ENCODE measurements around the gene GAB2. TPM values are rescaled to one million over a fixed set of nuclear protein-coding genes. Genes with fewer than 3 reads are reported as not detected.

The GAB2 gene
- total and polyA plus RNA-seq, 2 of the 4 experiments (the other 2 are of a cell fraction) = 3.3 to 5.9 TPM

- H2AK9ac ChIP-seq (replicated peaks; ENCODE audit: low read depth, low read length, poor library complexity) = no peak overlapping the region
- no peak overlapping the region for H2BK20ac ChIP-seq (ENCODE audit: low read depth, low read length)
- H3K4me2 ChIP-seq (ENCODE audit: low read depth, low read length) = no peak overlapping the region
- DNase-seq (no peak), ATAC-seq (ENCODE audit: low read depth) (no peak)
- H3K9ac ChIP-seq (ENCODE audit: low read depth, low read length) = no peak overlapping the region
- no peaks in the 10 kb centered on the region for H3K27me3 ChIP-seq (ENCODE audit: control insufficient read depth, insufficient read depth, low read length)
- TF ChIP-seq CEBPB (IDR thresholded peaks at IDR 0.05; ENCODE audit: low read depth, low read length) (no peak), SMC3 (IDR thresholded peaks at IDR 0.05; ENCODE audit: low read depth, low read length) (no peak), FOS (IDR thresholded peaks at IDR 0.05; ENCODE audit: low read depth, low read length) (no peak), CHD1 (IDR thresholded peaks at IDR 0.05; ENCODE audit: low read depth, low read length) (no peak), POLR2A (IDR thresholded peaks at IDR 0.05; ENCODE audit: low read depth, low read length) (no peak), USF2 (IDR thresholded peaks at IDR 0.05; ENCODE audit: low read depth, low read length) (no peak), MAZ (IDR thresholded peaks at IDR 0.05; ENCODE audit: borderline replicate concordance, low read depth, low read length) (no peak), NFE2L2 (IDR thresholded peaks at IDR 0.05; ENCODE audit: low read depth, low read length) (no peak), BHLHE40 (IDR thresholded peaks at IDR 0.05; ENCODE audit: low read depth, low read length) (no peak), CTCF (conservative IDR thresholded peaks at IDR 0.05; ENCODE audit: low read depth, low read length) (no peak), MXI1 (IDR thresholded peaks at IDR 0.05; ENCODE audit: borderline replicate concordance, low read depth, low read length) (no peak)
- no peaks in the 10 kb centered on the region for H3K36me3 ChIP-seq (ENCODE audit: control insufficient read depth, insufficient read depth, low read length)
- no peak overlapping the region for H3K56ac ChIP-seq (ENCODE audit: extremely low read depth, insufficient read depth, low read length)
- H2BK15ac ChIP-seq (ENCODE audit: low read depth, low read length) = no peak overlapping the region
- no peak overlapping the region for H3K18ac ChIP-seq (ENCODE audit: low read depth, low read length)
- H2BK5ac ChIP-seq (ENCODE audit: low read depth, low read length, poor library complexity, severe bottlenecking) = no peak overlapping the region
- H3K27ac ChIP-seq (ENCODE audit: insufficient read depth, low read length) = no peak overlapping the region
- no peak overlapping the region for H3K23ac ChIP-seq (ENCODE audit: low read depth, low read length)
- ChIA-PET CTCF (interaction anchor here (0.7 to 1.0 kb wide), 2 partner anchors 20 to 268 kb away, joined by 3 to 4 read pairs; no protein-coding TSS in a partner anchor), POLR2A (ENCODE audit: unreplicated experiment) (interaction anchor here (0.7 kb wide), 1 partner anchor 21 kb away, joined by 6 read pairs; no protein-coding TSS in a partner anchor)
- no peak overlapping the region for H2BK120ac ChIP-seq (ENCODE audit: low read depth, low read length)
- in situ Hi-C loops (cut with MboI; ENCODE audit: low sequenced_read_pairs) (no loop called here), intact Hi-C loops (cut with micrococcal nuclease) (no loop called here), dilution Hi-C loops (cut with HindIII; ENCODE audit: low sequenced_read_pairs, unreplicated experiment) (no loop called here)
- no peak overlapping the region for H3K14ac ChIP-seq (replicated peaks; ENCODE audit: low read depth, low read length)
- no peak overlapping the region for H2AFZ ChIP-seq (replicated peaks; ENCODE audit: low read length, poor library complexity)
- BruUV-seq (replicated peaks) = no TSS peak
- H3K4me1 ChIP-seq (ENCODE audit: control insufficient read depth, insufficient read depth, low read length) = no peaks in the 10 kb centered on the region
- no peaks in the 10 kb centered on the region; the same call in 1 of the 2 replicates for H4K20me1 ChIP-seq (ENCODE audit: insufficient read depth, low read length)
- H4K91ac ChIP-seq (ENCODE audit: insufficient read depth, low read depth, low read length) = no peak overlapping the region
- H4K5ac ChIP-seq (ENCODE audit: low read depth, low read length) = no peak overlapping the region
- H2AK5ac ChIP-seq (ENCODE audit: low read depth, low read length) = no peak overlapping the region
- H3K9me3 ChIP-seq (ENCODE audit: control insufficient read depth, insufficient read depth, low read length) = no peaks in the 10 kb centered on the region
- H3K79me1 ChIP-seq (ENCODE audit: low read depth in 1 of 2, low read length in 2 of 2) = peaks cover 4 to 9% of the 10 kb centered on the region in 2 experiments; a peak in 3 of 4 replicates
- no peak overlapping the region for H3K4ac ChIP-seq (ENCODE audit: low read depth, low read length)
- H3K4me3 ChIP-seq (ENCODE audit: insufficient read depth, low read depth, low read length) = no peak overlapping the region
- WGBS, 2 experiments (ENCODE audit: extremely low coverage in 2 of 2, insufficient read length in 1 of 2) = 80% methylated on average over 1 of the region's 3 CpGs; no CpG with 5 or more reads in 1 of the 2 experiments
- no peak overlapping the region for H4K8ac ChIP-seq (ENCODE audit: low read depth in 2 of 2, low read length in 2 of 2)
- H3K9me1 ChIP-seq (ENCODE audit: insufficient read depth, low read length) = no peaks in the 10 kb centered on the region
These were observed 77.7 kb downstream of the GAB2 start for GRCh38 chr11:78339945-78340344.

Measured in IMR-90 (cell line).